Smooth muscle cell (in vitro differentiated cells): ENCODE results near the gene SHISA5. TPM values are rescaled to one million over a fixed set of nuclear protein-coding genes. Genes with fewer than 3 reads are reported as not detected.

ENCODE experiments used
- DNase-seq: peaks from one replicate; lab custom pipeline; 2025; ENCODE audit not compliant: unreplicated experiment; lab: John Stamatoyannopoulos, UW
- H2AFZ ChIP-seq: fragments of 200-600 bp; sonication (generic); 2 replicates; pipeline ENCODE4 v1.6.0; 2016; ENCODE audit warnings: antibody characterized with exemption, low read depth, mild to moderate bottlenecking
- H3F3A ChIP-seq: fragments of 200-600 bp; sonication (generic); 2 replicates; pipeline ENCODE4 v1.6.0; 2017; ENCODE audit warnings: antibody characterized with exemption, low read depth
- H3K27ac ChIP-seq: fragments of 200-600 bp; sonication (generic); 2 replicates; pipeline ENCODE4 v1.5.1; 2016; ENCODE audit warnings: low read depth, mild to moderate bottlenecking
- H3K27me3 ChIP-seq: fragments of 200-600 bp; sonication (generic); 2 replicates; pipeline ENCODE4 v1.6.1; 2016; ENCODE audit warnings: low read depth, mild to moderate bottlenecking
- H3K36me3 ChIP-seq: fragments of 200-600 bp; sonication (generic); 2 replicates; pipeline ENCODE4 v1.5.1; 2016; ENCODE audit warnings: low read depth
- H3K4me1 ChIP-seq: fragments of 200-600 bp; sonication (generic); 2 replicates; pipeline ENCODE4 v1.5.1; 2016; ENCODE audit warnings: low read depth
- H3K4me2 ChIP-seq: fragments of 200-600 bp; sonication (generic); 2 replicates; pipeline ENCODE4 v1.6.0; 2016; ENCODE audit warnings: mild to moderate bottlenecking
- H3K4me3 ChIP-seq: fragments of 200-600 bp; sonication (generic); 2 replicates; pipeline ENCODE4 v1.5.1; 2016; ENCODE audit warnings: mild to moderate bottlenecking
- H3K79me2 ChIP-seq: fragments of 200-600 bp; sonication (generic); 2 replicates; pipeline ENCODE4 v1.6.0; 2016; ENCODE audit warnings: low read depth, mild to moderate bottlenecking
- H3K9ac ChIP-seq: fragments of 200-600 bp; sonication (generic); 2 replicates; pipeline ENCODE4 v1.6.0; 2016; ENCODE audit warnings: low read depth
- H3K9me3 ChIP-seq: fragments of 200-600 bp; sonication (generic); replicated peaks from 2 replicates; pipeline ENCODE4 v1.5.1; 2016; ENCODE audit warnings: low read depth
- H4K20me1 ChIP-seq: fragments of 200-600 bp; sonication (generic); 2 replicates; pipeline ENCODE4 v1.6.0; 2016; ENCODE audit warnings: low read depth
- WGBS: methylation state at CpG from one replicate; pipeline ENCODE4 v1.1.7; 2016; ENCODE audit warnings: low lambda C conversion rate; 5-methylcytosine and 5-hydroxymethylcytosine counted together
- polyA plus RNA-seq: library from polyadenylated mRNA; unstranded; fragments of >200 nt; fragmentation: Nextera tagmentation; extraction: Ambion mirVana; gene quantifications from 2 replicates; pipeline ENCODE4 v1.2.1, GENCODE V29; 2016
- total RNA-seq: library from RNA; depleted of rRNA; stranded (reverse); fragments of >200 nt; gene quantifications from 2 replicates; pipeline ENCODE4 v1.2.3, GENCODE V29; 2014
- TF ChIP-seq, protein P1 (sequence below): fragments of 200-600 bp; sonication (generic); IDR thresholded peaks from 2 replicates; pipeline ENCODE4 v1.5.1; 2017; ENCODE audit warnings: borderline replicate concordance, mild to moderate bottlenecking, antibody characterized with exemption; ENCODE audit not compliant: insufficient read depth, poor library complexity, severe bottlenecking

SHISA5 gene
- total and polyA plus RNA-seq, 2 experiments from 2014 or later = 124 to 333 TPM

DNA sequence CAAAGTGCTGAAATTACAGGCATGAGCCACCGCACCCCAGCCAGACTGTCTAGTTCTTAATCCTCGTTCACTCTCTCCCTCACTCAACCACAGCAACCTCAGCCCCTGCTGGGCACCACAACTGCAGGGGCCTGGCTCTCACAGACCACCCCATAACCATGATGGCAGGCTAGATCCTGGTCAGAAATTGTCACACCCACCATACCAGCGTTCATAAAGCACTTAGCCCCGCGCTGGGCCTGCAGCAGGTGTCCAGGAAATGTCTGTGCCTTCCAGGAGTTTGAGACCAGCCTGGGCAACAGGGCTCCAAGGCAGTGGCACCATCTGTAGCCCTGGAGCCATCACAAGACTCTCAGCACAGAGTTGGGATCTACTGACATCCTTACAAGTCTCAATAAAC is 1.9 kb downstream of the SHISA5 start:
- 89% methylated on average over 5 of the region's 5 CpGs for WGBS
- no peak overlapping the region for H2AFZ ChIP-seq
- peaks cover 4% of the 10 kb centered on the region for H3F3A ChIP-seq
- H3K9me3 ChIP-seq = no peaks in the 10 kb centered on the region
- TF ChIP-seq, protein P1, sequence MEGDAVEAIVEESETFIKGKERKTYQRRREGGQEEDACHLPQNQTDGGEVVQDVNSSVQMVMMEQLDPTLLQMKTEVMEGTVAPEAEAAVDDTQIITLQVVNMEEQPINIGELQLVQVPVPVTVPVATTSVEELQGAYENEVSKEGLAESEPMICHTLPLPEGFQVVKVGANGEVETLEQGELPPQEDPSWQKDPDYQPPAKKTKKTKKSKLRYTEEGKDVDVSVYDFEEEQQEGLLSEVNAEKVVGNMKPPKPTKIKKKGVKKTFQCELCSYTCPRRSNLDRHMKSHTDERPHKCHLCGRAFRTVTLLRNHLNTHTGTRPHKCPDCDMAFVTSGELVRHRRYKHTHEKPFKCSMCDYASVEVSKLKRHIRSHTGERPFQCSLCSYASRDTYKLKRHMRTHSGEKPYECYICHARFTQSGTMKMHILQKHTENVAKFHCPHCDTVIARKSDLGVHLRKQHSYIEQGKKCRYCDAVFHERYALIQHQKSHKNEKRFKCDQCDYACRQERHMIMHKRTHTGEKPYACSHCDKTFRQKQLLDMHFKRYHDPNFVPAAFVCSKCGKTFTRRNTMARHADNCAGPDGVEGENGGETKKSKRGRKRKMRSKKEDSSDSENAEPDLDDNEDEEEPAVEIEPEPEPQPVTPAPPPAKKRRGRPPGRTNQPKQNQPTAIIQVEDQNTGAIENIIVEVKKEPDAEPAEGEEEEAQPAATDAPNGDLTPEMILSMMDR = no peak
- H3K4me2 ChIP-seq = no peak overlapping the region
- H3K27me3 ChIP-seq = no peaks in the 10 kb centered on the region
- H3K36me3 ChIP-seq = no peaks in the 10 kb centered on the region
- DNase-seq = no peak
- H3K9ac ChIP-seq = no peak overlapping the region
- H3K4me1 ChIP-seq = peaks cover 5% of the 10 kb centered on the region
- H3K27ac ChIP-seq = no peak overlapping the region
- peaks cover 5% of the 10 kb centered on the region for H4K20me1 ChIP-seq
- no peaks in the 10 kb centered on the region for H3K79me2 ChIP-seq
- H3K4me3 ChIP-seq = no peak overlapping the region

DNA sequence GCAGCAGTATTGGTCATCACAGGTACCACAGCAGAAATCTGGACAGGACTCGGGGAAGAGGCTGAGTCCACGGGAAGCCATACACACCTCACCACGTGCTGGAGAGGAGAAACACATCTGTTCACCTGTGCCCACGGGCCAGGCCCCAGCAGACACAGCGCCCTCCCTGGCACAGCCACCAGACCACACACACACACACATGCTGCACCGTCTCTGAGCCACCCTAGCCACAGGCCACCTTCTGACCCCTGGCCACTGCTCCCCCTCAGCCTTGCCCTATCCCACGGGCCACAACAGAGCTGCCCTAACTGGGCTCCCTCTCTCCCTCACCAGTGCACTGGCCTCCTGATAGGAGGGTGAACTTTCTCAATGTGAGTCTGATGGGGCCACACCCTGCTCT is 2.8 kb downstream of the SHISA5 start:
- Histone ChIP-seq H3K27me3 (no peaks in the 10 kb centered on the region), H3K4me3 (no peak overlapping the region), H4K20me1 (peaks cover 5% of the 10 kb centered on the region), H3K79me2 (no peaks in the 10 kb centered on the region), H2AFZ (no peak overlapping the region), H3K27ac (no peak overlapping the region), H3F3A (peaks cover 3% of the 10 kb centered on the region), H3K36me3 (no peaks in the 10 kb centered on the region), H3K4me2 (no peak overlapping the region), H3K9me3 (no peaks in the 10 kb centered on the region), H3K9ac (no peak overlapping the region), H3K4me1 (peaks cover 5% of the 10 kb centered on the region)
- no peak for DNase-seq
- WGBS = 87% methylated on average over 7 of the region's 7 CpGs
- TF ChIP-seq, protein P1 = no peak

DNA sequence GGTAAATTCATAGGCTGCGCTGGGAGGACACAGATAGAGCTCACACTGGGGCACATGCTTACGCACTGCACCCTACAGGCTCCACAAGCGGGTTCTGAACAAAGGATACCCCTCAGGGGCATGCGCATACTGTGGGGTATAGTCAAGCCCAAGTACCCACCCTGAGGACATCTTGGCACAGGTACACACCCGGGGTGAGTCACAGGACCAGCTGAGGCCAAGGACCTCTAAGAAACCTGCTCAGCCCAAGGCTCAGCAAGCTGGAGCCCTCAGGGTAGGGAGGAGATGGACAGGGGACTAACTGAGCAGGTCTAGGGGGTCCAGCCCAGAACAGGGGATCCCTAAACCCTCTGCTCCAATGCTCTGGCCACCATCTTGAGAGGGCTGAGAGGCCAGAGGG is 3.3 kb downstream of the SHISA5 start:
- Histone ChIP-seq H3K27ac (no peak overlapping the region), H3K27me3 (no peaks in the 10 kb centered on the region), H3K79me2 (no peaks in the 10 kb centered on the region), H3K4me2 (no peak overlapping the region), H3K9me3 (no peaks in the 10 kb centered on the region), H3K4me1 (peaks cover 5% of the 10 kb centered on the region), H3K4me3 (no peak overlapping the region), H3K9ac (no peak overlapping the region), H2AFZ (no peak overlapping the region), H3F3A (peaks cover 3% of the 10 kb centered on the region), H3K36me3 (no peaks in the 10 kb centered on the region), H4K20me1 (peaks cover 5% of the 10 kb centered on the region)
- DNase-seq = no peak
- TF ChIP-seq, protein P1 = no peak
- WGBS = 98% methylated on average over 5 of the region's 5 CpGs

DNA sequence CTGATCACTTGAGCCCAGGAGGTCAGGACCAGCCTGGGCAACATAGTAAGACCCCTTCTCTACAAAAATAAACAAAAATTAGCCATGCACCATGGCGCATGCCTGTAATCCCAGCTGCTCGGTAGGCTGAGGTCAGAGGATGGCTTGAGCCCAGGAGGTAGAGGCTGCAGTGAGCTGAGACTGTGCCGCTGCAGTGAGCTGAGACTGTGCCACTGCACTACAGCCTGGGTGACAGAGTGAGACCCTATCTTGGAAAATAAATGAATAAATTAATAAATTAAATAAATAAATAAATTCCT is 10.8 kb downstream of the SHISA5 start:
- H3K27me3 ChIP-seq = no peaks in the 10 kb centered on the region
- peaks cover 2% of the 10 kb centered on the region for H4K20me1 ChIP-seq
- no peak for DNase-seq
- peak overlapping the region; percentile 57 for H3K4me2 ChIP-seq
- no peaks in the 10 kb centered on the region for H3K4me1 ChIP-seq
- TF ChIP-seq, protein P1 = no peak
- no peak overlapping the region for H3K4me3 ChIP-seq
- H3K79me2 ChIP-seq = no peaks in the 10 kb centered on the region
- WGBS = 72% methylated on average over 3 of the region's 3 CpGs
- H3K9me3 ChIP-seq = no peaks in the 10 kb centered on the region
- peak overlapping the region; percentile 4 for H3K27ac ChIP-seq
- no peaks in the 10 kb centered on the region for H3F3A ChIP-seq
- H3K36me3 ChIP-seq = no peaks in the 10 kb centered on the region
- no peak overlapping the region for H2AFZ ChIP-seq
- H3K9ac ChIP-seq = no peak overlapping the region
